K562 (cell line): ENCODE data around the gene MT4. TPM values are rescaled to one million over a fixed set of nuclear protein-coding genes. Genes with fewer than 3 reads are reported as not detected.

Experiments used
- ATAC-seq: fragments of 200-7000 bp; cut with Tn5 transposase; 3 replicates; pipeline ENCODE4 v1.9.1; 2020; ENCODE audit warnings: moderate library complexity
- BruUV-seq: library from RNA; stranded (reverse); fragments of 400-500 nt; replicated peaks from 2 replicates; lab custom pipeline; 2021; lab: Mats Ljungman, UMichigan
- CTCF ChIA-PET: fragments of 300-600 bp; formaldehyde crosslinking; extraction: SDS; loops from one replicate; lab custom pipeline; 2021; ENCODE audit warnings: low intra/inter-chr PET ratio; lab: Yijun Ruan, JAX
- POLR2A ChIA-PET: fragments of 300-600, 350-650 bp; sonication (Branson Sonifier 250); formaldehyde crosslinking; extraction: SDS; loops from one replicate; lab custom pipeline; 2021; ENCODE audit warnings: antibody characterized with exemption, inconsistent platforms; lab: Yijun Ruan, JAX
- DNase-seq, 4 experiments: peaks; one replicate each; pipeline versions ENCODE4 v3.0.0 to v3.0.0-alpha.2; 2011 to 2018; ENCODE audit warnings: low spot score in 3 of 4, mixed read lengths in 3 of 4; ENCODE audit errors: extremely low read depth in 1 of 4
- FAIRE-seq: peaks from 2 replicates; lab custom pipeline; 2011; peaks lifted over from hg19 to GRCh38; lab: Jason Lieb, UNC
- H2AFZ ChIP-seq: 2 replicates; pipeline ENCODE4 v1.6.0; 2011; ENCODE audit warnings: low read depth, low read length, control low read depth, inconsistent platforms
- H3K27ac ChIP-seq: fragments of 200-600 bp; 3 replicates; pipeline ENCODE4 v1.8.0; 2011; ENCODE audit warnings: low read depth, mild to moderate bottlenecking, control low read depth, inconsistent platforms, low read length, moderate library complexity, mixed read lengths; ENCODE audit errors: extremely low read depth
- H3K27me3 ChIP-seq, 2 experiments: fragments of 300-600 bp in 1 of 2; 2 replicates in 1 of 2; 3 replicates in 1 of 2; pipeline versions ENCODE4 v1.6.0 to v1.8.0; 2011; ENCODE audit warnings: inconsistent platforms in 2 of 2, low read length in 2 of 2, mild to moderate bottlenecking in 1 of 2, mixed read lengths in 1 of 2, moderate library complexity in 1 of 2; ENCODE audit not compliant: control insufficient read depth in 2 of 2, insufficient read depth in 2 of 2
- H3K36me3 ChIP-seq: fragments of 300-600 bp; 3 replicates; pipeline ENCODE4 v1.8.0; 2011; ENCODE audit warnings: mild to moderate bottlenecking, low read length, inconsistent platforms; ENCODE audit not compliant: control insufficient read depth, insufficient read depth
- H3K4me1 ChIP-seq, 2 experiments: fragments of 200-600 bp in 1 of 2; replicated peaks in 1 of 2; 2 replicates in 1 of 2; 3 replicates in 1 of 2; pipeline versions ENCODE4 v1.5.1 to v1.8.0; 2011; ENCODE audit warnings: inconsistent platforms in 2 of 2, low read length in 2 of 2, mild to moderate bottlenecking in 1 of 2, mixed read lengths in 1 of 2, moderate library complexity in 1 of 2; ENCODE audit not compliant: control insufficient read depth in 2 of 2, insufficient read depth in 2 of 2
- H3K4me2 ChIP-seq: 2 replicates; pipeline ENCODE4 v1.6.1; 2011; ENCODE audit warnings: low read length, control low read depth, inconsistent platforms, mixed read lengths; ENCODE audit not compliant: insufficient read depth
- H3K4me3 ChIP-seq: fragments of 200-600 bp; sonication (generic), shearing (Covaris generic); 2 replicates; pipeline ENCODE4 v1.5.1; 2016; ENCODE audit warnings: control low read depth, inconsistent platforms
- H3K79me2 ChIP-seq: fragments of 200-600 bp; 3 replicates; pipeline ENCODE4 v1.8.0; 2011; ENCODE audit warnings: low read length, inconsistent platforms; ENCODE audit not compliant: control insufficient read depth, insufficient read depth
- H3K9ac ChIP-seq, 2 experiments: 2 replicates each; pipeline versions ENCODE4 v1.6.0 to v1.6.1; 2011; ENCODE audit warnings: low read depth in 2 of 2, low read length in 2 of 2, control low read depth in 1 of 2, inconsistent platforms in 1 of 2, mild to moderate bottlenecking in 1 of 2, mixed read lengths in 1 of 2; ENCODE audit not compliant: insufficient read depth in 1 of 2
- H3K9me1 ChIP-seq: one replicate; pipeline ENCODE4 v1.6.0; 2011; ENCODE audit warnings: inconsistent platforms, mild to moderate bottlenecking, low read length, moderate library complexity; ENCODE audit not compliant: control insufficient read depth, insufficient read depth
- H3K9me3 ChIP-seq: replicated peaks from 2 replicates; pipeline ENCODE4 v1.5.1; 2011; ENCODE audit warnings: low read depth, low read length, inconsistent platforms; ENCODE audit not compliant: control insufficient read depth, insufficient read depth
- H4K20me1 ChIP-seq: replicated peaks from 2 replicates; pipeline ENCODE4 v1.6.1; 2011; ENCODE audit warnings: low read length, inconsistent platforms, mixed read lengths; ENCODE audit not compliant: control insufficient read depth, insufficient read depth
- SMARCA5 ChIP-seq: fragments of 450-650 bp; IDR thresholded peaks from 2 replicates; pipeline ENCODE4 v1.6.1; 2016
- WGBS: fragments of 100-300 bp; shearing (Covaris generic); methylation state at CpG from one replicate; pipeline ENCODE4 v1.1.6; 2016; ENCODE audit warnings: low coverage, mixed read lengths; ENCODE audit not compliant: insufficient coverage; ENCODE audit errors: missing lambda C conversion rate; 5-methylcytosine and 5-hydroxymethylcytosine counted together
- in situ Hi-C: fragments of 300-500 bp; cut with MboI; formaldehyde crosslinking; loops from 4 replicates; pipeline ENCODE4 v1.15.0; 2018; ENCODE audit warnings: inconsistent platforms, mixed read lengths
- intact Hi-C: fragments of 100-400 bp; cut with micrococcal nuclease; formaldehyde crosslinking; loops from 2 replicates; pipeline ENCODE4 v1.14.2; 2022
- polyA plus RNA-seq, 8 experiments: library from polyadenylated mRNA; depleted of rRNA in 4 of 8; stranded (reverse) in 5 of 8; unstranded in 3 of 8; fragments of >200 nt; fragmentation: Nextera tagmentation in 2 of 8; fragmentation: Illumina TruSeq in 1 of 8; extraction: Ambion mirVana in 2 of 8; extraction: Trizol in 1 of 8; gene quantifications; 2 replicates each; pipeline versions ENCODE4 v1.2.1 to v1.2.3, GENCODE V29; 2011 to 2014; ENCODE audit warnings: inconsistent platforms in 1 of 8, missing spikeins in 1 of 8
- total RNA-seq, 7 experiments: library from RNA; depleted of rRNA in 6 of 7; stranded (reverse); fragments of >200 nt in 6 of 7; fragmentation: Illumina TruSeq in 2 of 7; extraction: Trizol in 2 of 7; gene quantifications; 2 replicates each; pipeline versions ENCODE4 v1.2.1 to v1.2.3, GENCODE V29; 2011 to 2021; ENCODE audit warnings: low replicate concordance in 1 of 7
- TF ChIP-seq, protein P1 (sequence below), 2 experiments: fragments of 450-650 bp; IDR thresholded peaks; 2 replicates each; pipeline ENCODE4 v1.6.1; 2018; ENCODE audit warnings: mild to moderate bottlenecking in 2 of 2, low read depth in 1 of 2; ENCODE audit not compliant: partially characterized antibody in 2 of 2
- TF ChIP-seq, protein P2 (sequence below): fragments of 450-650 bp; formaldehyde crosslinking; IDR thresholded peaks from 2 replicates; pipeline ENCODE4 v1.4.0; 2020; ENCODE audit warnings: mild to moderate bottlenecking, moderate library complexity
- TF ChIP-seq, protein P3 (sequence below): fragments of 450-650 bp; IDR thresholded peaks from 2 replicates; pipeline ENCODE4 v1.6.1; 2016; ENCODE audit warnings: mild to moderate bottlenecking, moderate library complexity

The MT4 gene
- total and polyA plus RNA-seq, 9 of the 15 experiments (the other 6 are each of a cell fraction or from before 2014, with no cell fraction given), result not detected

DNA sequence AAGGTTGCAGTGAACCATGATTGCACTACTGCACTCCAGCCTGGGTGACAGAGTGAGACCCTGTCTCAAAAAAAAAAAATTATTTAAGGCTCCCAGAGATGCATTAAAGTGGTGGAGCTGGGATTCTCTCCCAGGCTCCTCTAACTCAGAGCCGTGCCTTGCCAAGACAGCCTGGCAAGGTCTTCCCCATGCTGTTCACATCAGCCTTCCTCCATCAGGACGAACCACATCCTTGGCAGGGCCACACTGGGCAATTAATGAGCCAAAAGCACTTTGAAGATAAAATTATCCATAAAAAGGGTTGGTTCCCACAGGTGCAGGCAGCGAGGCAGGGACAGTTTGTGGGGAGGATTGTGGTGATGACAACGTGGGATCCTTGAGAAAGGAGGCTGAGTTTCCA is 25.2 kb upstream of the MT4 start:
- Histone ChIP-seq H4K20me1 (no peaks in the 10 kb centered on the region), H2AFZ (no peak overlapping the region), H3K9ac (no peak overlapping the region), H3K79me2 (no peaks in the 10 kb centered on the region), H3K27ac (no peak overlapping the region), H3K9me3 (no peaks in the 10 kb centered on the region; the same call in 1 of the 2 replicates), H3K36me3 (no peaks in the 10 kb centered on the region), H3K4me3 (no peak overlapping the region), H3K9me1 (no peaks in the 10 kb centered on the region), H3K4me2 (peak overlapping the region; percentile 47; the same call in 1 of the 2 replicates), H3K4me1 (peaks cover 0 to 6% of the 10 kb centered on the region in 2 experiments; a peak in 1 of 5 replicates), H3K27me3 (peaks cover 10 to 21% of the 10 kb centered on the region in 2 experiments; a peak in 4 of 5 replicates)
- 0% methylated on average over 4 of the region's 4 CpGs for WGBS
- in situ Hi-C loops (no loop called here), intact Hi-C loops (loop anchor here (5.0 kb wide), 1 partner anchor 207 kb away; no protein-coding TSS in a partner anchor)
- DNase-seq (no peak), FAIRE-seq (no peak), ATAC-seq (no peak)
- no TSS peak for BruUV-seq
- CTCF ChIA-PET, result interaction anchor here (0.6 kb wide), 1 partner anchor 80 kb away, joined by 4 read pairs; no protein-coding TSS in a partner anchor
- POLR2A ChIA-PET, result interaction anchor here (0.6 to 1.0 kb wide), 2 partner anchors 9 to 558 kb away, joined by 4 read pairs; no protein-coding TSS in a partner anchor
- TF ChIP-seq, protein P1, sequence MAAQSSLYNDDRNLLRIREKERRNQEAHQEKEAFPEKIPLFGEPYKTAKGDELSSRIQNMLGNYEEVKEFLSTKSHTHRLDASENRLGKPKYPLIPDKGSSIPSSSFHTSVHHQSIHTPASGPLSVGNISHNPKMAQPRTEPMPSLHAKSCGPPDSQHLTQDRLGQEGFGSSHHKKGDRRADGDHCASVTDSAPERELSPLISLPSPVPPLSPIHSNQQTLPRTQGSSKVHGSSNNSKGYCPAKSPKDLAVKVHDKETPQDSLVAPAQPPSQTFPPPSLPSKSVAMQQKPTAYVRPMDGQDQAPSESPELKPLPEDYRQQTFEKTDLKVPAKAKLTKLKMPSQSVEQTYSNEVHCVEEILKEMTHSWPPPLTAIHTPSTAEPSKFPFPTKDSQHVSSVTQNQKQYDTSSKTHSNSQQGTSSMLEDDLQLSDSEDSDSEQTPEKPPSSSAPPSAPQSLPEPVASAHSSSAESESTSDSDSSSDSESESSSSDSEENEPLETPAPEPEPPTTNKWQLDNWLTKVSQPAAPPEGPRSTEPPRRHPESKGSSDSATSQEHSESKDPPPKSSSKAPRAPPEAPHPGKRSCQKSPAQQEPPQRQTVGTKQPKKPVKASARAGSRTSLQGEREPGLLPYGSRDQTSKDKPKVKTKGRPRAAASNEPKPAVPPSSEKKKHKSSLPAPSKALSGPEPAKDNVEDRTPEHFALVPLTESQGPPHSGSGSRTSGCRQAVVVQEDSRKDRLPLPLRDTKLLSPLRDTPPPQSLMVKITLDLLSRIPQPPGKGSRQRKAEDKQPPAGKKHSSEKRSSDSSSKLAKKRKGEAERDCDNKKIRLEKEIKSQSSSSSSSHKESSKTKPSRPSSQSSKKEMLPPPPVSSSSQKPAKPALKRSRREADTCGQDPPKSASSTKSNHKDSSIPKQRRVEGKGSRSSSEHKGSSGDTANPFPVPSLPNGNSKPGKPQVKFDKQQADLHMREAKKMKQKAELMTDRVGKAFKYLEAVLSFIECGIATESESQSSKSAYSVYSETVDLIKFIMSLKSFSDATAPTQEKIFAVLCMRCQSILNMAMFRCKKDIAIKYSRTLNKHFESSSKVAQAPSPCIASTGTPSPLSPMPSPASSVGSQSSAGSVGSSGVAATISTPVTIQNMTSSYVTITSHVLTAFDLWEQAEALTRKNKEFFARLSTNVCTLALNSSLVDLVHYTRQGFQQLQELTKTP (IDR thresholded peaks at IDR 0.05; ENCODE audit: low read depth in 1 of 2, partially characterized antibody in 2 of 2), result no peak
- TF ChIP-seq, protein P2, sequence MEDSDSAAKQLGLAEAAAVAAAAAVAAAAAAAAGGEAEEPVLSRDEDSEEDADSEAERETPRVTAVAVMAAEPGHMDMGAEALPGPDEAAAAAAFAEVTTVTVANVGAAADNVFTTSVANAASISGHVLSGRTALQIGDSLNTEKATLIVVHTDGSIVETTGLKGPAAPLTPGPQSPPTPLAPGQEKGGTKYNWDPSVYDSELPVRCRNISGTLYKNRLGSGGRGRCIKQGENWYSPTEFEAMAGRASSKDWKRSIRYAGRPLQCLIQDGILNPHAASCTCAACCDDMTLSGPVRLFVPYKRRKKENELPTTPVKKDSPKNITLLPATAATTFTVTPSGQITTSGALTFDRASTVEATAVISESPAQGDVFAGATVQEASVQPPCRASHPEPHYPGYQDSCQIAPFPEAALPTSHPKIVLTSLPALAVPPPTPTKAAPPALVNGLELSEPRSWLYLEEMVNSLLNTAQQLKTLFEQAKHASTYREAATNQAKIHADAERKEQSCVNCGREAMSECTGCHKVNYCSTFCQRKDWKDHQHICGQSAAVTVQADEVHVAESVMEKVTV (CRISPR knock-in tag), result no peak
- TF ChIP-seq, protein P3, sequence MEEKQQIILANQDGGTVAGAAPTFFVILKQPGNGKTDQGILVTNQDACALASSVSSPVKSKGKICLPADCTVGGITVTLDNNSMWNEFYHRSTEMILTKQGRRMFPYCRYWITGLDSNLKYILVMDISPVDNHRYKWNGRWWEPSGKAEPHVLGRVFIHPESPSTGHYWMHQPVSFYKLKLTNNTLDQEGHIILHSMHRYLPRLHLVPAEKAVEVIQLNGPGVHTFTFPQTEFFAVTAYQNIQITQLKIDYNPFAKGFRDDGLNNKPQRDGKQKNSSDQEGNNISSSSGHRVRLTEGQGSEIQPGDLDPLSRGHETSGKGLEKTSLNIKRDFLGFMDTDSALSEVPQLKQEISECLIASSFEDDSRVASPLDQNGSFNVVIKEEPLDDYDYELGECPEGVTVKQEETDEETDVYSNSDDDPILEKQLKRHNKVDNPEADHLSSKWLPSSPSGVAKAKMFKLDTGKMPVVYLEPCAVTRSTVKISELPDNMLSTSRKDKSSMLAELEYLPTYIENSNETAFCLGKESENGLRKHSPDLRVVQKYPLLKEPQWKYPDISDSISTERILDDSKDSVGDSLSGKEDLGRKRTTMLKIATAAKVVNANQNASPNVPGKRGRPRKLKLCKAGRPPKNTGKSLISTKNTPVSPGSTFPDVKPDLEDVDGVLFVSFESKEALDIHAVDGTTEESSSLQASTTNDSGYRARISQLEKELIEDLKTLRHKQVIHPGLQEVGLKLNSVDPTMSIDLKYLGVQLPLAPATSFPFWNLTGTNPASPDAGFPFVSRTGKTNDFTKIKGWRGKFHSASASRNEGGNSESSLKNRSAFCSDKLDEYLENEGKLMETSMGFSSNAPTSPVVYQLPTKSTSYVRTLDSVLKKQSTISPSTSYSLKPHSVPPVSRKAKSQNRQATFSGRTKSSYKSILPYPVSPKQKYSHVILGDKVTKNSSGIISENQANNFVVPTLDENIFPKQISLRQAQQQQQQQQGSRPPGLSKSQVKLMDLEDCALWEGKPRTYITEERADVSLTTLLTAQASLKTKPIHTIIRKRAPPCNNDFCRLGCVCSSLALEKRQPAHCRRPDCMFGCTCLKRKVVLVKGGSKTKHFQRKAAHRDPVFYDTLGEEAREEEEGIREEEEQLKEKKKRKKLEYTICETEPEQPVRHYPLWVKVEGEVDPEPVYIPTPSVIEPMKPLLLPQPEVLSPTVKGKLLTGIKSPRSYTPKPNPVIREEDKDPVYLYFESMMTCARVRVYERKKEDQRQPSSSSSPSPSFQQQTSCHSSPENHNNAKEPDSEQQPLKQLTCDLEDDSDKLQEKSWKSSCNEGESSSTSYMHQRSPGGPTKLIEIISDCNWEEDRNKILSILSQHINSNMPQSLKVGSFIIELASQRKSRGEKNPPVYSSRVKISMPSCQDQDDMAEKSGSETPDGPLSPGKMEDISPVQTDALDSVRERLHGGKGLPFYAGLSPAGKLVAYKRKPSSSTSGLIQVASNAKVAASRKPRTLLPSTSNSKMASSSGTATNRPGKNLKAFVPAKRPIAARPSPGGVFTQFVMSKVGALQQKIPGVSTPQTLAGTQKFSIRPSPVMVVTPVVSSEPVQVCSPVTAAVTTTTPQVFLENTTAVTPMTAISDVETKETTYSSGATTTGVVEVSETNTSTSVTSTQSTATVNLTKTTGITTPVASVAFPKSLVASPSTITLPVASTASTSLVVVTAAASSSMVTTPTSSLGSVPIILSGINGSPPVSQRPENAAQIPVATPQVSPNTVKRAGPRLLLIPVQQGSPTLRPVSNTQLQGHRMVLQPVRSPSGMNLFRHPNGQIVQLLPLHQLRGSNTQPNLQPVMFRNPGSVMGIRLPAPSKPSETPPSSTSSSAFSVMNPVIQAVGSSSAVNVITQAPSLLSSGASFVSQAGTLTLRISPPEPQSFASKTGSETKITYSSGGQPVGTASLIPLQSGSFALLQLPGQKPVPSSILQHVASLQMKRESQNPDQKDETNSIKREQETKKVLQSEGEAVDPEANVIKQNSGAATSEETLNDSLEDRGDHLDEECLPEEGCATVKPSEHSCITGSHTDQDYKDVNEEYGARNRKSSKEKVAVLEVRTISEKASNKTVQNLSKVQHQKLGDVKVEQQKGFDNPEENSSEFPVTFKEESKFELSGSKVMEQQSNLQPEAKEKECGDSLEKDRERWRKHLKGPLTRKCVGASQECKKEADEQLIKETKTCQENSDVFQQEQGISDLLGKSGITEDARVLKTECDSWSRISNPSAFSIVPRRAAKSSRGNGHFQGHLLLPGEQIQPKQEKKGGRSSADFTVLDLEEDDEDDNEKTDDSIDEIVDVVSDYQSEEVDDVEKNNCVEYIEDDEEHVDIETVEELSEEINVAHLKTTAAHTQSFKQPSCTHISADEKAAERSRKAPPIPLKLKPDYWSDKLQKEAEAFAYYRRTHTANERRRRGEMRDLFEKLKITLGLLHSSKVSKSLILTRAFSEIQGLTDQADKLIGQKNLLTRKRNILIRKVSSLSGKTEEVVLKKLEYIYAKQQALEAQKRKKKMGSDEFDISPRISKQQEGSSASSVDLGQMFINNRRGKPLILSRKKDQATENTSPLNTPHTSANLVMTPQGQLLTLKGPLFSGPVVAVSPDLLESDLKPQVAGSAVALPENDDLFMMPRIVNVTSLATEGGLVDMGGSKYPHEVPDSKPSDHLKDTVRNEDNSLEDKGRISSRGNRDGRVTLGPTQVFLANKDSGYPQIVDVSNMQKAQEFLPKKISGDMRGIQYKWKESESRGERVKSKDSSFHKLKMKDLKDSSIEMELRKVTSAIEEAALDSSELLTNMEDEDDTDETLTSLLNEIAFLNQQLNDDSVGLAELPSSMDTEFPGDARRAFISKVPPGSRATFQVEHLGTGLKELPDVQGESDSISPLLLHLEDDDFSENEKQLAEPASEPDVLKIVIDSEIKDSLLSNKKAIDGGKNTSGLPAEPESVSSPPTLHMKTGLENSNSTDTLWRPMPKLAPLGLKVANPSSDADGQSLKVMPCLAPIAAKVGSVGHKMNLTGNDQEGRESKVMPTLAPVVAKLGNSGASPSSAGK, result no peak
- no peak for TF ChIP-seq SMARCA5
